Retinal pigment epithelial cell (primary cell): ENCODE measurements around the gene FREM1.

Source experiments
- DNase-seq: peaks from one replicate; pipeline ENCODE4 v3.0.0-alpha.2; 2010; ENCODE audit warnings: low read depth
- H3K4me3 ChIP-seq: 2 replicates; pipeline ENCODE4 v1.5.1; 2011; ENCODE audit warnings: mild to moderate bottlenecking, low read length, control low read depth, moderate library complexity
- CTCF ChIP-seq: conservative IDR thresholded peaks from 2 replicates; pipeline ENCODE4 v1.5.1; 2011; ENCODE audit warnings: low read depth, low read length, control low read depth, inconsistent platforms

FREM1 gene

GRCh38 chr9:14752271-14752670 is 158.0 kb downstream of the FREM1 start:
- peak; percentile 36 for DNase-seq
- TF ChIP-seq CTCF: no peak
- H3K4me3 ChIP-seq: no peak overlapping the region

- no peak overlapping the region for H3K4me3 ChIP-seq
- no peak for TF ChIP-seq CTCF
- no peak for DNase-seq
These were observed 159.4 kb downstream of the FREM1 start for GRCh38 chr9:14750821-14751220.

- H3K4me3 ChIP-seq: no peak overlapping the region
- no peak for DNase-seq
- no peak for TF ChIP-seq CTCF
These were observed 160.5 kb downstream of the FREM1 start for GRCh38 chr9:14749741-14750211.

GRCh38 chr9:14748373-14748772 is 161.9 kb downstream of the FREM1 start:
- DNase-seq: no peak
- TF ChIP-seq CTCF: no peak
- no peak overlapping the region for H3K4me3 ChIP-seq

GRCh38 chr9:14747111-14747510 is 163.1 kb downstream of the FREM1 start:
- H3K4me3 ChIP-seq: no peak overlapping the region
- no peak for TF ChIP-seq CTCF
- no peak for DNase-seq

- no peak for TF ChIP-seq CTCF
- H3K4me3 ChIP-seq: no peak overlapping the region
- no peak for DNase-seq
These were observed 163.6 kb downstream of the FREM1 start for GRCh38 chr9:14746626-14747025.

- H3K4me3 ChIP-seq: no peak overlapping the region
- no peak for DNase-seq
- TF ChIP-seq CTCF: no peak
These were observed 165.5 kb downstream of the FREM1 start for GRCh38 chr9:14744768-14745167.
